Measurements from ENCODE around the gene TNFAIP8L1. TPM values are rescaled to one million over a fixed set of nuclear protein-coding genes. Genes with fewer than 3 reads are reported as not detected.

The TNFAIP8L1 gene
- total RNA-seq, 1 donor from 2014 or later, result 8.9 TPM

- no peak overlapping the region for H3K27ac Mint-ChIP-seq
Observed at GRCh38 chr19:4684312-4685095, 45.2 kb downstream of the TNFAIP8L1 start.

GRCh38 chr19:4686700-4687099, 47.4 kb downstream of the TNFAIP8L1 start:
- Mint-ChIP-seq H3K27me3 (no peaks in the 10 kb centered on the region), H3K27ac (no peak overlapping the region), H3K4me1 (ENCODE audit: unreplicated experiment) (no peaks in the 10 kb centered on the region), H3K9me3 (no peaks in the 10 kb centered on the region), H3K36me3 (peaks cover 4% of the 10 kb centered on the region), H3K4me3 (no peak overlapping the region)
- TF ChIP-seq CTCF (conservative IDR thresholded peaks at IDR 0.05), result no peak
- no peak for DNase-seq (ENCODE audit: extremely low spot score, unreplicated experiment)

More at GRCh38 chr19:4684312-4685095, 45.2 kb downstream of the TNFAIP8L1 start:
- Mint-ChIP-seq H3K4me1 (ENCODE audit: unreplicated experiment) (no peaks in the 10 kb centered on the region), H3K27me3 (no peaks in the 10 kb centered on the region), H3K4me3 (no peak overlapping the region), H3K9me3 (no peaks in the 10 kb centered on the region), H3K36me3 (peaks cover 4% of the 10 kb centered on the region)
- no peak for TF ChIP-seq CTCF (conservative IDR thresholded peaks at IDR 0.05)
- no peak for DNase-seq (ENCODE audit: extremely low spot score, unreplicated experiment)

GRCh38 chr19:4687396-4687795, 48.1 kb downstream of the TNFAIP8L1 start:
- Mint-ChIP-seq H3K36me3 (peaks cover 4% of the 10 kb centered on the region), H3K27ac (no peak overlapping the region), H3K27me3 (no peaks in the 10 kb centered on the region), H3K4me3 (no peak overlapping the region), H3K9me3 (no peaks in the 10 kb centered on the region), H3K4me1 (ENCODE audit: unreplicated experiment) (no peaks in the 10 kb centered on the region)
- no peak for TF ChIP-seq CTCF (conservative IDR thresholded peaks at IDR 0.05)
- no peak for DNase-seq (ENCODE audit: extremely low spot score, unreplicated experiment)

- Mint-ChIP-seq H3K4me1 (ENCODE audit: unreplicated experiment) (no peaks in the 10 kb centered on the region), H3K27ac (no peak overlapping the region), H3K27me3 (no peaks in the 10 kb centered on the region), H3K36me3 (peaks cover 4% of the 10 kb centered on the region), H3K4me3 (no peak overlapping the region), H3K9me3 (no peaks in the 10 kb centered on the region)
- DNase-seq (ENCODE audit: extremely low spot score, unreplicated experiment), result no peak
- TF ChIP-seq CTCF (conservative IDR thresholded peaks at IDR 0.05), result no peak
Observed at GRCh38 chr19:4688587-4688986, 49.3 kb downstream of the TNFAIP8L1 start.

- no peaks in the 10 kb centered on the region for H3K9me3 Mint-ChIP-seq
- no peak overlapping the region for H3K4me3 Mint-ChIP-seq
- DNase-seq (ENCODE audit: extremely low spot score, unreplicated experiment), result no peak
- peaks cover 4% of the 10 kb centered on the region for H3K36me3 Mint-ChIP-seq
- H3K4me1 Mint-ChIP-seq (ENCODE audit: unreplicated experiment), result no peaks in the 10 kb centered on the region
- H3K27ac Mint-ChIP-seq, result no peak overlapping the region
- no peaks in the 10 kb centered on the region for H3K27me3 Mint-ChIP-seq
- TF ChIP-seq CTCF (conservative IDR thresholded peaks at IDR 0.05), result no peak
Observed at GRCh38 chr19:4689403-4689802, 50.1 kb downstream of the TNFAIP8L1 start.

All from type B pancreatic cell (in vitro differentiated cells).